Left cardiac atrium (tissue), 4 donors: ENCODE data around the gene TLN1. TPM values are rescaled to one million over a fixed set of nuclear protein-coding genes. Genes with fewer than 3 reads are reported as not detected.
A peak's percentile ranks its signal among the peaks of the same experiment; 100 is the strongest.

Source experiments
- ATAC-seq, 2 donors: fragments of 200-7000 bp; cut with Tn5 transposase; one replicate each; pipeline ENCODE4 v1.9.1; 2020; ENCODE audit warnings: mild to moderate bottlenecking in 2 of 2, moderate library complexity in 2 of 2
- DNase-seq: peaks from one replicate; pipeline ENCODE4 v3.0.0-alpha.2; 2020
- intact Hi-C, 2 donors: fragments of 100-400 bp; cut with DNase I; formaldehyde crosslinking; loops; one replicate each; pipeline versions ENCODE4 v1.14.1 to v1.15.1; 2022 to 2023
- total RNA-seq, 2 donors: library from RNA; stranded (reverse); fragmentation: NEBNext Ultra II Directional; extraction: Animal tissue kit (Norgen Biotek cat#: 25700); gene quantifications; one replicate each; pipeline ENCODE4 v1.2.1, GENCODE V29; 2021
- donor health status: DM: no; HTN: yes; CAD: no.
- donor health status: DM: no; HTN: yes; CAD: no; lungs with severe emphysema.
- donor health status: DM: yes; HTN: yes; CAD: no.
- donor health status: Dilated cardiomyopathy.

Gene TLN1
- total RNA-seq, 2 donors from 2014 or later = 301 to 324 TPM

DNA sequence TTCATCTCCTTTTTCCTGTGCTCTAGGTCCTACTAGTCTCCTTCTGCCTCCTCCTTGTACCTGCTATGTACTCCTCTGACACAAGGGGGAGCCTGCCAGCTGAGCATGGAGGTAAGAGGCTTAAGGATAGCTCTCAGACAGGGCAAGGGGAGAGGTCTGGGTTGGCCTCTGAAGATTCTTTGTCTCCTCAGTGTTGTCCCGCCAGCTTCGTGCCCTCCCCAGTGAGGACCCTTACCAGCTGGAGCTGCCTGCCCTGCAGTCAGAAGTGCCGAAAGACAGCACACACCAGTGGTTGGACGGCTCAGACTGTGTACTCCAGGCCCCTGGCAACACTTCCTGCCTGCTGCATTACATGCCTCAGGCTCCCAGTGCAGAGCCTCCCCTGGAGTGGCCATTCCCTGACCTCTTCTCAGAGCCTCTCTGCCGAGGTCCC lies 4.2 kb upstream of the TLN1 start:
- intact Hi-C loops = no loop called here
- DNase-seq (peak; percentile 73), ATAC-seq (no peak)

DNA sequence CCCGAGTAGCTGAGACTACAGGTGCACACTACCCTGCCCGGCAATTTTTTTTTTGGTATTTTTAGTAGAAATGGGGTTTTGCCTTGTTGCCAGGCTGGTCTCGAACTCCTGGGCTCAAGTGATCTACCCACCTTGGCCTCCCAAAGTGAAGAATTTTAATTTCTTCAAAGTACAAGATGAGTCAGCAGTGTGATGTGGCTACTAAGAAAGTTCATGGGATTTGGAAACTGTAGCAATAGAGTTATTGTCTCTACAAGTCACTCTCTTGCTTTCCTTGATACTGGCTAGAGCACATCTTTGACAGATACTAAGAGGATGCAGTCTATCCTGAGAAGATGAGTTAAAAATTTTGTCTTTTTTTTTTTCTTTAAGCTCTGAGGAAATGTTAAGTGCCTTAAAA lies 2.1 kb upstream of the TLN1 start:
- intact Hi-C loops = no loop called here
- no peak for ATAC-seq
- no peak for DNase-seq

DNA sequence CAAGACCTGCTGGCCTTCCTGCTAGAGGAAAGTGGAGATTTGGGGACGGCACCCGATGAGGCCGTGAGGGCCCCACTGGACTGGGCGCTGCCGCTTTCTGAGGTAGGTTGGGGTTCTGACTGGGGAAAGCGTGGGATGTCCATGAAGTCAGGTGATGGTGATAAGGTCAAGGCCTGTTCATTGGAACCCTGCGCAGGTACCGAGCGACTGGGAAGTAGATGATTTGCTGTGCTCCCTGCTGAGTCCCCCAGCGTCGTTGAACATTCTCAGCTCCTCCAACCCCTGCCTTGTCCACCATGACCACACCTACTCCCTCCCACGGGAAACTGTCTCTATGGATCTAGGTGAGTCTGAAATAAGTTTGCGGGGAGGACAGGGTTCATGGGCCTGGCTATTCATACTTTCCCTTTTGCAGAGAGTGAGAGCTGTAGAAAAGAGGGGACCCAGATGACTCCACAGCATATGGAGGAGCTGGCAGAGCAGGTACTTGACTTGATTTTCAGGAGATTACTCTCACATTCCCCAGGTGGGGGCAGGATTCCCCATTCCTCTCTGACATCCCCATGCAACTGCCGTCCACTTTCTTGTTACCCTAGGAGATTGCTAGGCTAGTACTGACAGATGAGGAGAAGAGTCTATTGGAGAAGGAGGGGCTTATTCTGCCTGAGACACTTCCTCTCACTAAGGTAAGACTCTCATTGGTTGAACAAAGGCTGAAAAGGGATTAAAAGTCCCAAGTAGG lies 976 bp upstream of the TLN1 start:
- DNase-seq (no peak), ATAC-seq (peak in 1 of 2 donors; percentile 0)
- intact Hi-C loops = no loop called here

DNA sequence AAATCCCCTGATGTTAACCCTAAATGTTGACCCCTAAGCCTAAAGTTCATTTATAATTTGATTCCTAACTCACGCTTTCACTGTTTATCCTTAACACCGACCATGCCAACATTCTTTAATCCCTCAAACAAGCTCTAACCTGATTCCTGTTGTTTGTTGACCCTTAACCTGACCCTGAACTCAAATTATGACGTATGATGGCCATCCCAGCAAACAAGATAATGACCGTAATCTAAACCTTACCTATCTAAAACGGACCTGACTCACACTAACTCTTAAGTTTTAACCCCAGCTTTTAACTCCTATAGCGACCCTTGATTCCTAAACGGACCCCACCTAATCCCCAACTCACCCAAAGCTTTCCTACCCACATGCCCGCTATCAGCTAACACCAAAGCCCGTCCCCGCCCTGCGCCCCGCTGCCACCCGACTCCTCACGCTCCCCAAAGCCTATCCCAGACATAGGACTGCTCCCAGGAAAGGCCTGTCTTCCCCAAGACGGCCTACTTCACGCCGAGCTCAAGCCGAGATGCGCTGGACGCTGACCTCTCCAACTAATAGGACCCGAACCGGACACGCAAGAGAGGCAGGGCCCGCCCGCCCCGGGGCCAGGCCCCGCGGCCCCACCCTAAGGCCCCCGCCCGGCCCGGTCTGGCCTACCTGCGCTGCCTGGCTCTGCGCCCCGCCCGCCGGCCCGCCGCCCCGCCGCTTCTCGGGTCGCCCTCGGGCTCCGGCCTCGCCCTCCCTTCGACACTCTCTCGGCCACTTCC lies 395 bp downstream of the TLN1 start:
- ATAC-seq (no peak), DNase-seq (no peak)
- intact Hi-C loops = no loop called here

DNA sequence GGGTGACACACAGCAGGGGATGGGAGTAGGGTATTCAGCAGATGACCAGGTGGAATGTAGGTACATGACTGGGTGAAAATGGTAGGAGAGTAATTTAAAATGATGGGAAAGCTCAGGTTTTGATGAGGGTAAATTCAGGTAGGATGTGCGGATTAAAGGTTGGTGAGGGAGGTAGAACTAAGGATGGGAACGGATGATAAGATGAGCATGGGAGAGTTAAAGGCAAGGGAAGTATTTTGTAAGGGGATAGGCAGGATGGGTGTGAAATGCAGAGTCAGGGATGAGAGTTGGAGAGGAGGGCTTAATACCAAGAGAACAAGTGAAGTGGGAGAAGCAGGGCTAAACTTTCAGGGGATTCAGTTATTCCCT lies 1.5 kb downstream of the TLN1 start:
- intact Hi-C loops = no loop called here
- no peak for ATAC-seq
- no peak for DNase-seq

DNA sequence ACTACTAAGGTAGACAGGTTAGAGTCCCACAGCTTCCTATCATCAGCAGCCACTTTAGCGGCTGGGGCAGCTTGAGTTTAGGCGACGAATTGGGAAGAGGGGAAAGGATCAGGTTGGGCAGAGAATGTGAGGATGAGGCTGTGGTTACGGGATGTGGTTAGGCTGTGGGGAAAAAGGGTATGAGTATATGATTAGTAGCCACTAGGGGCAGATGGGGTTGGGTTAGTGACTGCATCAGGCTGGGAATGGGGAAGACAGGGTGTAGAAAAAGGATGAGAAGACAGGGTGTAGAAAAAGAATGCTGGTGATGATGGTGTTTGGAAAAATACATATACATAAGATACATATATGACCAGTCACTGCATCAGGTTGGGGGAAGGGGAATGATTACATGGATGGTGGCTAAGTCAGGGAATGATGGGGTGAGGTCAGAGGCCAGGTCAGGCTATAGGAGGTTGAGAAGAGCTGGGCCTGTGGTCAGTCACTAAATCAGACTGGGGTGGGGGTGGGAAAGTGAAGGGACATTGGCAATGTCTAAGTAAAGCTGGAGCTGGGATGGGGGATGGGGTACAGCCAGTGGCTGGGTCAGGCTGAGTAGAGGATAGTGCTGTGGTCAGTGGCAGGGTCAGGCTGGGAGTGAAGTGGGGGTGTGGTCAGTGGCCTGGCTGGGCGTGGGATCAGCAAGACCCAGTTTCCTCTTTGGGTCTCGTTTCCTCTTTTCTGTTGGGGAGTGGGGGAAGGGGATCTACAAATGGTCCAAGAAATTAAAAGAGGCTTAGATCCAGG lies 2.1 kb downstream of the TLN1 start:
- ATAC-seq (peak in 1 of 2 donors; percentile 4), DNase-seq (peak; percentile 72)
- intact Hi-C loops = loop anchor here in 1 of 2 donors (2.0 to 5.0 kb wide), 2 partner anchors 38 to 69 kb away; no protein-coding TSS in a partner anchor

DNA sequence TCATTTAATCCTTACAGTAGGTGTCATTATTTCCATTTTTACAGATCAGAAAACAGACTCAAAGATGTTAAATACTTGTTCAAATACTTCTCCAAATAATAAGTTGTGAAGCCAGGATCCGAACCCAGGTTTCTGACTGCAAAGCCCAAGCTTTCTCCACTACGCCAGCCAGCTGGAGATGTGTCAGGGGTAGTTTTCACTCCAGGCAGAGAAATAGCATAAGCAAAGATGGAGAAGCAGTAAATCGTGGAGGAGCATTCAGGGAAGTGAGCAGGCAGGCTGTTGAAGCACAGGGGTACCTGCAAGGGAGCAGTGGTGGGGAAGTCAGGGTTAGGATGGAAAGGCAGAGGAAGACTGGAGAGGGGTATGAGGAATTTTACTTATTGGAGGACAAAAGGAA lies 2.9 kb downstream of the TLN1 start:
- DNase-seq = no peak
- ATAC-seq = no peak
- intact Hi-C loops = loop anchor here in 1 of 2 donors (2.0 to 5.0 kb wide), 2 partner anchors 37 to 68 kb away; no protein-coding TSS in a partner anchor

DNA sequence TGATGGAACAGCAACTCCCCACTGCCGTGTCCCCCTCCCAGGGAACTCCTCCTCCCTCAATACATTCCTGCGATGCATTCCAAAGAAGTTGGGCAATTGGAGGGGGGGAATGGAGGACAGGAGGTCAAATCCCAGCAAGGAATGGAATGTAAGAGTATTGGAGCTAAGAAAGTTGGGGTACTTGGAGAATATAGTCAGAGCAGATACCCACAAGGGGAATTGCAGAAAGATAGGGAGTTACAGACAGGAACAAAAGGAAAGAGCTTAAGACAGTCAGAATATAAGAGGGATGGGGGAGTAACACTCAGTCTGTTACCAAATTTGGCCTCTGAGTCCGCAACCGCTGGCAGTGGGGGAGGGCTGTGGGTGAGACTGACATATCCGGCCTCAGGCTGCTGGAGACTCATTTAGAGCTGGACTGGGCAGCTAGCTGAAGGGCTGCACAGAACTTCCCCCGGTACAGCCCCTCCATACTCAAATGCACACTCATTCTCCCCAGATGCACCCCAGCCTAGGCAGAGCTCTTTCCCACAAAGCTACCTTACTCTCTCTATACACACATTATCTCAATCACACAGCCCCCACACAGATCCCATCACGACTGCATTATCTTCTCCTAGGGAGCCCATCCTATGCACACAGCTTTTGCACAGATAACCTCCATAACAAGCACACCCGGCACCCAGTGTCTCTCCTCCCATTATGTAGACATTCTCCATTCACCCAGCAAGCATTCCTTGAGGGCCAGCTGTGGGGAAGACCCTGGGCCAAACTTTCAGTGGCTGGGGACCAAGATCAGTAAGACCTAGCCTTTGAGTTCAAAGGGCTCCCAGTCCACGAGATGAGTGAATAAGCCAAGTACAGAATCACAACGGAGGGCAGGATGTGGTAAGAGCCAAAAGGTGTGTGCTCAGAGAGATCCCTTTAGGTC lies 3.7 kb downstream of the TLN1 start:
- ATAC-seq (peak; percentile 39 to 50), DNase-seq (peak; percentile 85)
- intact Hi-C loops = loop anchor here in 1 of 2 donors (2.0 to 5.0 kb wide), 2 partner anchors 36 to 68 kb away; no protein-coding TSS in a partner anchor

DNA sequence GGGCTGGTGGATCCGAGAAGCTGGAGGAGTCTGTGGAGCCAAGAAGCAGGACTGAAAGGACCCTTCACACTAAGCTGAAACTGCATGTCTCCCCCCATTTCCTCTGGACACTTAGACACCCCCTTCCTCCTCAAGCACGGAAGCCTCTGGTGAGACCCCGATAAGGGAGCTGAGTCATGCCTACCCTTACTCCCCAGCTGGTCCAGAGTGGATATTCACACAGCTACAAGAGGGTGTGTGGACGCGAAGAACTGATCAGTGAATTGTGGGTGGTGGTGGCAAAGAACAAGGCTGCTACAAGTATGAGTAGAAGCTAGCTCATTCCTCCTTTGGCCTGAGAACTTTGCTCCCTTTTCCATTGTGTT lies 4.3 kb downstream of the TLN1 start:
- intact Hi-C loops = loop anchor here in 1 of 2 donors (2.0 to 5.0 kb wide), 2 partner anchors 35 to 67 kb away; no protein-coding TSS in a partner anchor
- DNase-seq = no peak
- no peak for ATAC-seq

DNA sequence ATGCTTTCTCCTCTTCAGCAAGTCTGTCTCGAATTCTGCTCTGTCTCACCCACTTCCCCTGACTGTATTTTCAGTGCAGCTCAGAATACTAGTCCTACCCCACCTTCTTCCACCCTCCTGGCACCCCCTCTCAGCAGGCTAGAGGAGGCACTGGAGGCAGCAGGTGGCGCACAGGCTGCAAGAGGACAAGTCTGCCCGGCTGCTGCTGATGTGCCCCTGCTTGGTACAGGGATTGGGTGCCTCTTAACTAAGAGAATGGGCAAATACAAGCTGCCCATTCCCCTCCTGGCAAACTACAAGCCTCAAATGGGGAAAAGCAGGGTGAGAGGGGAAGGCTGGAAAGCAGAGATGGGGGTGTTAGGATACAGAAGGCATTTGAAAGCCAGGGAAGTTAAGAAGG lies 5.1 kb downstream of the TLN1 start:
- peak; percentile 20 to 56 for ATAC-seq
- DNase-seq = peak; percentile 53
- intact Hi-C loops = loop anchor here in 1 of 2 donors (5.0 kb wide), 1 partner anchor 35 kb away; no protein-coding TSS in a partner anchor

DNA sequence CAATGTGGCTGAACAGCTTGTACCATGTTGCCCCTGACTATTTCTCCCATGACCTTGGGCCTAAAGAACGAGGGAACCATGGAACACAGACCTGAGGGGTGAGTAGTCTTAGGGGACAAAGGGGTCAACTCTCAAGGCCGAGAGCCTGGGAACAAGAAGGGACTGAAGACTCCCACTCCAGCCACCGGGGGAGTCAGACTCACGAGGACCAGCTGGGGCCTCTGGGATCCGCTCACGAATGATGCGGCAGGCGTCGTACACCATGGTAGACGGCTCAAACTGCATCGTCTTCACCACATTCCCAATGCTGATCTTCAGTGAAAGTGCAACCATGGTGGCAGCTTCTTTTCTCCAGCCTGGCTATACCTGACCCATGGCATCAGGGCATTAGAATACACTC lies 6.6 kb downstream of the TLN1 start:
- intact Hi-C loops = loop anchor here in 1 of 2 donors (5.0 kb wide), 1 partner anchor 33 kb away; no protein-coding TSS in a partner anchor
- DNase-seq = no peak
- no peak for ATAC-seq

DNA sequence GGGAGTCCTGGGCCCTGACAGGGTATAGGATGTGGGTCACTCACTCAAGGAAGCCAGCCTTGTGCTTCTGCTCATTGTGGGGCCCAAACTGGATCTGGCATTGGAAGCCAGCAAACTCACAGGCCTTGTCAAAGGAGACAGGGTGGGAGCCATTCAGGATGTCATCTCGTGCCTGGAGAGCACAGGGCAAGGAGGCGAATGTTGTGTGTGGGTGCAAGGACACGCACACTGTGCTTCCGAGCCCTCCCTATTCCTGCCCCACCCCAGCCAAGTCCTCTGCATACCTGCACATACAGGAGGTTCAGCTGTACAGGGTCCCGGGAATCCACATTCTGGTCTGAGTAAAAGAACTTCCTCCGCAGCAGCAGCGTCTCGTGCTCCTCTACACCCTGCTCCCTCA lies 8.1 kb downstream of the TLN1 start:
- ATAC-seq = no peak
- intact Hi-C loops = no loop called here
- no peak for DNase-seq

DNA sequence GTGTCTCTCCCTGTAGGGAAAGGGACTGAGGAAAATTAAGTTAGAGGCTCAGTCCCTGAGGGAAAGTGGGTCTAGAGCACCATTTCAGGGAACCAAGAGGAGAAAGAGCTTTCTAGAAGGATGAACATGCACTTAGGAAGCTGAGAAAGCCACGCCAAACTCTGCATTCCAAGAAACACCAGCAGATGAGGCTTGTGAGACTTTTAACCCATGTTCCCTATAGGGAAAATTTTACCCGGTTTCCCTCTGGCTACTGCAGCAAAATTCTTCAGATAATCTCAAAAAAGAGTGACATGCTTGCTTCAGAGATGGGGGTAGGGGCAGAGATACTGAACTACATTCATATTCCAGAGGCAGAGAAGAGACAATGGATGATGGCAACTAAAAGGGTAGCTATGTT lies 8.6 kb downstream of the TLN1 start:
- ATAC-seq (no peak), DNase-seq (no peak)
- intact Hi-C loops = no loop called here

DNA sequence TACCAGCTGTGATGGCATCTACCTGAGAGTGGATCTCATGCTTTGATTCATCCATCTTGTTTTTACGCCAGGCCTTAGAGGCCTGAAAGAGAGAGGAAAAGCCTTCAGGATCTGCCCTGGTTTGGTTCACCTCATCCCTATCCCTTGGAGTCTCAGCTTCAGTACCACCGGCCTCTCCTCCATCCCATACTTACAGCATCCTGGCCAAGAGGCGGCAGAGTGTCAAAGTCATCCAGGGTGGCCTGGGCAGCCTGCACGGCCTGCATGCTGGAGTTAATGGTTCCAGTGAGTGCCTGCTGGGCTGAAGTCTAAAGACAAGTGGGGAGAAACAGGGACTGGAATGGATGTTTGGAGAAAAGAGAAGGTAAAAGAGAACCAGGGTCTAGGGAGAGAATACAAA lies 12.4 kb downstream of the TLN1 start:
- intact Hi-C loops = no loop called here
- DNase-seq = no peak
- no peak for ATAC-seq

DNA sequence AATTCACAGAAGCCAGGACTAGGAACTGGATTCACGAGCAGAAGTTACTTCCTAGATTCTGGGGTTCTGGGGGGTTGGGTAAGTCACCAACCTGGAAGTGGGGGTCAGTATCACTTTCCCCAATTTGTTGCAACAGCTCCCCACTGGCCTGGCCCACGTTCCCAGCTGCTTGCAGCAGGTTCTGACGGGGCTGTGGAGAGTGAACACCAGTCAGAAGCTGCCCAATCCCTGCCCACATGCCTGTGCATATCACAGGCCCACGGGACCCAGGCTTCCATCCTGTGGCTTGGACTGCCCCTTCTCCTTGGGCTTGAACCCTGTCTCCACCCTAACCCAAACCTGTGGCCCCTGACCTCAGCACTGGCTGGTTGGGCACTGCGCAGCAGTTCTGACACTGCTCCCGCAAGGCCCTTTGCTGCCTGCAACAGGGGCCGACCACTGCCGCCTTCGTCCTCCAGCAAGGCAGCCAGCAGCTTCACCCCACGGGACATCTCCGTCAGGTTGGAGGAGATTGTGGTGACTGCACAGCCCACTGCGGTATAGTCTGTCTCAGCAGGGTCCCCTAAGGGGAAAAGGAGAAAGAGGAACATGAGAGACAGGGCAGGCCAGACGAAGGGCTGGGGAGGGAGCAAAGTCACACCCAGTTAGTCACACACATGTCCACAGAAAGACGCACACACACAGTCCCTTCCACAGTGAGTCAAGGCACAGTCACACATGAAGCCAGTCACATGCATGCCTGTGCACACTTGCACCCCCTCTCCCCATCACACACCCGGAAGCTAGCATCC lies 13.1 kb downstream of the TLN1 start:
- intact Hi-C loops = no loop called here
- ATAC-seq = peak in 1 of 2 donors; percentile 4
- DNase-seq = no peak

DNA sequence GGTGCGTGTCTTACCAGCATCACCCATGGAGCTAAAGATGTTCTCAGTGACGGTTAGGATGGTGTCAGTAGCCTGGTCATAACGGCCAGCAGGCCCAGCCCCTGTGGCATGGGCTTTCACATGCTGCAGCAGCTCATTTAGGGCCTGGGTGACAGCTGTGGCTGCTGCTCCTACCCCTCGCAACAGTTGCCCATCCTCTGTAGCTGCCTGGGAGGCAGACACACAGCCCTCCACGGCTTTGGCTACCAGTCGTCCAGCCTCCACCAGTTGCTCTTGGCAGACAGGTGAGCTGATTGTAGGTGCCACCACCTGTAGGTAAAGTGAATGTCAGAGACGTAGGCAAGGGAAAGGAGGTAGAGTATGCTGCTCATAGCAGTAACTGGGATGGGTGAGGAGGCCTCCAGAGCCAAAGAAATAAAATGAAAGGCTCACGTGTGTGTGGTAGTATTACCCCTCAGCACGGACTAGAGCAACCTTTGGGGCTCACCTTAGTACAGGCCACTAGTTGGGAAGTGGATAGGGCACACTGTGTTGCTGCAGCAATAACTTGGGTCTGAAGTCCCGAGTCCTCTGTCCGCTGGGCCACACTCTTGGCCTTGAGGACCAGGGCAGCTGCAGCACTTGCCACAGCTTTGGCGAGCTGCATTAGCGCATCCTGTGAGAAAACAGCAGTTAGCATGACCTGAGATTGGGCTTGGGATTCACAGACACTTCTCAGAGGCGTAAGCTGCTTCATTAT lies 14.7 kb downstream of the TLN1 start:
- DNase-seq = no peak
- no peak for ATAC-seq
- intact Hi-C loops = no loop called here

DNA sequence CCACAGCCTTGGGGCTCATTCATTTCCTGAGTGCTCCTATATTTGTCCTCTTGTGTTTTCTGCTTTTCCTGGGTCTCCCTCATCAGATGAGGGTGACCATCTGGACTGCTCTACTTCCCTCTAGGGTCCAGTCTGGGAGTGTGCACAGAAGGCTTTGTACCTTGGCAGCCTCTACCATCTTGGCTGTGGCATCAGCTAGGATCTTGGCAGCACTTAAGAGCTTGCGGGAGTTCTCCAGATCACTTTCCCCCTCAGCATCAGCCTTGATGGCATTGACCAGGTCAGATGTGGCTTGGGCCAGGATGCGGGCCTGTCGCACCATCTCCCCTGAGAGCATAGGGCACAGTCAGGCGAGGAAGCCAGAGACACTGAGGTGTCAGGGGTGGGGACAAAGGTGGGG lies 15.8 kb downstream of the TLN1 start:
- DNase-seq (no peak), ATAC-seq (peak in 1 of 2 donors; percentile 44)
- intact Hi-C loops = no loop called here
